ENCODE data around the gene LRRC7. TPM values are rescaled to one million over a fixed set of nuclear protein-coding genes. Genes with fewer than 3 reads are reported as not detected.

The LRRC7 gene
- polyA plus RNA-seq, 1 experiment = not detected

- no peaks in the 10 kb centered on the region for H3K27me3 ChIP-seq (ENCODE audit: control insufficient read depth, insufficient read depth, low read length)
- CTCF ChIA-PET = interaction anchor here (0.5 to 3.4 kb wide), 4 partner anchors 8 to 116 kb away, joined by 3 to 15 read pairs (median 5); no protein-coding TSS in a partner anchor
- DNase-seq (ENCODE audit: low read depth, low spot score) = no peak
- H3K9me3 ChIP-seq (ENCODE audit: control insufficient read depth, insufficient read depth, low read length) = no peaks in the 10 kb centered on the region
- no peak overlapping the region for H3K4me3 ChIP-seq (ENCODE audit: low read depth, low read length)
- TF ChIP-seq, protein P1, sequence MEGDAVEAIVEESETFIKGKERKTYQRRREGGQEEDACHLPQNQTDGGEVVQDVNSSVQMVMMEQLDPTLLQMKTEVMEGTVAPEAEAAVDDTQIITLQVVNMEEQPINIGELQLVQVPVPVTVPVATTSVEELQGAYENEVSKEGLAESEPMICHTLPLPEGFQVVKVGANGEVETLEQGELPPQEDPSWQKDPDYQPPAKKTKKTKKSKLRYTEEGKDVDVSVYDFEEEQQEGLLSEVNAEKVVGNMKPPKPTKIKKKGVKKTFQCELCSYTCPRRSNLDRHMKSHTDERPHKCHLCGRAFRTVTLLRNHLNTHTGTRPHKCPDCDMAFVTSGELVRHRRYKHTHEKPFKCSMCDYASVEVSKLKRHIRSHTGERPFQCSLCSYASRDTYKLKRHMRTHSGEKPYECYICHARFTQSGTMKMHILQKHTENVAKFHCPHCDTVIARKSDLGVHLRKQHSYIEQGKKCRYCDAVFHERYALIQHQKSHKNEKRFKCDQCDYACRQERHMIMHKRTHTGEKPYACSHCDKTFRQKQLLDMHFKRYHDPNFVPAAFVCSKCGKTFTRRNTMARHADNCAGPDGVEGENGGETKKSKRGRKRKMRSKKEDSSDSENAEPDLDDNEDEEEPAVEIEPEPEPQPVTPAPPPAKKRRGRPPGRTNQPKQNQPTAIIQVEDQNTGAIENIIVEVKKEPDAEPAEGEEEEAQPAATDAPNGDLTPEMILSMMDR (IDR thresholded peaks at IDR 0.05; ENCODE audit: low read depth, low read length) = no peak
- H3K27ac ChIP-seq (ENCODE audit: low read depth, low read length) = no peak overlapping the region
- POLR2A ChIA-PET = no interaction called here
Observed at GRCh38 chr1:70150444-70150843, 582.7 kb downstream of the LRRC7 start.

DNA sequence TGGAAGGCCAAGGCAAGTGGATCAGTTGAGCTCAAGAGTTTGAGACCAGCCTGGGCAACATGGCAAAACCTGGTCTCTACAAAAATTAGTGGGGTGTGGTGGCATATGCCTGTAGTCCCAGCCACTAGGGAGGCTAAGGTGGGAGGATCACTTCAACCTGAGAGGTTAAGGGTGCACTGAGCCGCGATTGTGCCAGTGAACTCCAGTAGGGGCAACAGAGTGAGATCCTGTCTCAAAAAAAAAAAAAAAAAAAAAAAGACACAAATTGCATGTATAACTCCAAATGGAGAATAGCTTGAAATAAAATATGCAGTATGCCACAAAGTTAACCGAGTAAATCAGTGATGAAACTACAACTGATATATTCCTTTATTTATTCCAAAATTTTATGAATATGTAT, 586.0 kb downstream of the LRRC7 start:
- Histone ChIP-seq H3K9me3 (ENCODE audit: control insufficient read depth, insufficient read depth, low read length) (no peaks in the 10 kb centered on the region), H3K27ac (ENCODE audit: low read depth, low read length) (no peak overlapping the region), H3K4me3 (ENCODE audit: low read depth, low read length) (no peak overlapping the region), H3K27me3 (ENCODE audit: control insufficient read depth, insufficient read depth, low read length) (no peaks in the 10 kb centered on the region)
- ChIA-PET POLR2A (no interaction called here), CTCF (interaction anchor here (0.6 to 0.8 kb wide), 3 partner anchors 23 to 363 kb away, joined by 3 to 4 read pairs (median 3); no protein-coding TSS in a partner anchor)
- TF ChIP-seq, protein P1 (IDR thresholded peaks at IDR 0.05; ENCODE audit: low read depth, low read length) = no peak
- no peak for DNase-seq (ENCODE audit: low read depth, low spot score)

DNA sequence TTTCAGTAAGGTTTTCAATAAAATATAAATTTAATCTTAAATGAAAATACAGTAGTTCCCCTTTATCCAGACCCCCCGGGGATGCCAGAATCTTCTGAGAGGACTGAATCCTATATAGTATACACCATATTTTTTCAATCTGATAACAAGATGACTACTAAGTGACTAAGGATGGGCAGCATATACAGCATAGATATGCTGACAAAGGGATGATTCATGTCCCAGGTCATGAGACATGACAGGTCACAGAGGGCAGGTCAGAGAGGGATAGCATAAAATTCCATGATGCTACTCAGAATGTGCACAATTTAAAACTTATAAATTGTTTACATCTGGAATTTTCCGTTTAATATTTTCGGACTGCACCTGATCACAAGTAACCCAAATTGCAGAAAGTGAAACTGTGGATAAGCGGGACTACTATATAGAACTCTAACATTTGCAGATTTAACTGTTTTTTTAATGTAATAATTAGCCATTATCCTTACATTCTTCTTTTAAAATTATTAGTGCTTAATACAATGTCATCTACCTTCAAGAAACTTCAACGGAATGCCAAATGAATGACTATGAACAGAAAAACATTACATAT, 588.9 kb downstream of the LRRC7 start:
- ChIA-PET POLR2A (no interaction called here), CTCF (no interaction called here)
- TF ChIP-seq, protein P1 (IDR thresholded peaks at IDR 0.05; ENCODE audit: low read depth, low read length) = no peak
- H3K27ac ChIP-seq (ENCODE audit: low read depth, low read length) = no peak overlapping the region
- no peaks in the 10 kb centered on the region for H3K27me3 ChIP-seq (ENCODE audit: control insufficient read depth, insufficient read depth, low read length)
- no peaks in the 10 kb centered on the region for H3K9me3 ChIP-seq (ENCODE audit: control insufficient read depth, insufficient read depth, low read length)
- no peak overlapping the region for H3K4me3 ChIP-seq (ENCODE audit: low read depth, low read length)
- no peak for DNase-seq (ENCODE audit: low read depth, low spot score)

DNA sequence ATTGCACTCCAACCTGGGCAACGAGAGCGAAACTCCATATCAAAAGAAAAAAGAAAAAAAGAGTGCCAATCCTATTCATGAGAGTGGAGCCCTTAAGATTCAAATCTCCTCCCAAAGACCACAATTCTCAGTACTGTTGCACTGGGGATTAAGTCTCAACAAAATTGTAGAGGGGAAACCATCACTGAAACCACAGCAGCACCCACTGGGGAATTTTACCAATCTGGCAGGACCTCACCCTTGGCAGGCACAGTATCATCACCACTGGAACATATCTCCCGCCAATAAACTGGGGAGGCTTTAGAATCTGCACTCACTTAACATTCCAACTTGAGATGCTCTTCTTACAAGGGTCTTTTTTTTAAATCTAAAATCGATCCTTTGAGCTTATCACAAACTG, 596.6 kb downstream of the LRRC7 start:
- CTCF ChIA-PET = no interaction called here
- POLR2A ChIA-PET = no interaction called here
- TF ChIP-seq, protein P1 (IDR thresholded peaks at IDR 0.05; ENCODE audit: low read depth, low read length) = no peak

GRCh38 chr1:70168283-70168682, 600.6 kb downstream of the LRRC7 start:
- POLR2A ChIA-PET = no interaction called here
- no peak for DNase-seq (ENCODE audit: low read depth, low spot score)

More for the DNA sequence above, 596.6 kb downstream of the LRRC7 start:
- no peak overlapping the region for H3K4me3 ChIP-seq (ENCODE audit: low read depth, low read length)
- H3K9me3 ChIP-seq (ENCODE audit: control insufficient read depth, insufficient read depth, low read length) = no peaks in the 10 kb centered on the region
- no peak for DNase-seq (ENCODE audit: low read depth, low spot score)
- H3K27ac ChIP-seq (ENCODE audit: low read depth, low read length) = no peak overlapping the region
- H3K27me3 ChIP-seq (ENCODE audit: control insufficient read depth, insufficient read depth, low read length) = no peaks in the 10 kb centered on the region

More at GRCh38 chr1:70168283-70168682, 600.6 kb downstream of the LRRC7 start:
- TF ChIP-seq, protein P1 (IDR thresholded peaks at IDR 0.05; ENCODE audit: low read depth, low read length) = no peak
- no peak overlapping the region for H3K4me3 ChIP-seq (ENCODE audit: low read depth, low read length)
- no peak overlapping the region for H3K27ac ChIP-seq (ENCODE audit: low read depth, low read length)
- H3K27me3 ChIP-seq (ENCODE audit: control insufficient read depth, insufficient read depth, low read length) = no peaks in the 10 kb centered on the region
- no peaks in the 10 kb centered on the region for H3K9me3 ChIP-seq (ENCODE audit: control insufficient read depth, insufficient read depth, low read length)
- CTCF ChIA-PET = interaction anchor here (1.1 to 1.3 kb wide), 2 partner anchors 135 to 361 kb away, joined by 3 read pairs; no protein-coding TSS in a partner anchor

Measured in AG04450 (cell line).